Progenitor cell of endocrine pancreas (in vitro differentiated cells): ENCODE data around the gene DOCK1. TPM values are rescaled to one million over a fixed set of nuclear protein-coding genes. Genes with fewer than 3 reads are reported as not detected.

Experiments
- DNase-seq: peaks from one replicate; pipeline ENCODE4 v3.0.0; 2021; ENCODE audit warnings: low spot score; ENCODE audit not compliant: unreplicated experiment
- H3K27ac Mint-ChIP-seq: 2 replicates; pipeline ENCODE4 v1.8.0; 2021; ENCODE audit warnings: mild to moderate bottlenecking, moderate library complexity, mixed read lengths
- H3K27me3 Mint-ChIP-seq: 2 replicates; pipeline ENCODE4 v1.8.0; 2021; ENCODE audit warnings: mixed read lengths
- H3K36me3 Mint-ChIP-seq: 2 replicates; pipeline ENCODE4 v1.8.0; 2022; ENCODE audit warnings: mixed read lengths; ENCODE audit not compliant: insufficient read depth
- H3K4me1 Mint-ChIP-seq: 2 replicates; pipeline ENCODE4 v1.8.0; 2021; ENCODE audit warnings: low read depth, mixed read lengths
- H3K4me3 Mint-ChIP-seq: 2 replicates; pipeline ENCODE4 v1.8.0; 2021; ENCODE audit warnings: low read depth, mild to moderate bottlenecking, moderate library complexity, mixed read lengths
- H3K9me3 Mint-ChIP-seq: 2 replicates; pipeline ENCODE4 v1.8.0; 2021; ENCODE audit warnings: low read depth, mixed read lengths
- CTCF ChIP-seq: fragments of 200-600 bp; sonication (generic); IDR thresholded peaks from one replicate; pipeline ENCODE4 v1.5.0; 2021; ENCODE audit warnings: antibody characterized with exemption, mild to moderate bottlenecking; ENCODE audit not compliant: unreplicated experiment
- total RNA-seq: library from RNA; stranded (reverse); gene quantifications from 2 replicates; pipeline ENCODE4 v1.2.1, GENCODE V29; 2021

The DOCK1 gene
- total RNA-seq, 1 donor from 2014 or later, result 77.8 TPM

GRCh38 chr10:127283017-127283416 is 377.8 kb downstream of the DOCK1 start:
- H3K4me1 Mint-ChIP-seq, result peaks cover 1% of the 10 kb centered on the region
- H3K4me3 Mint-ChIP-seq, result no peak overlapping the region
- no peak for TF ChIP-seq CTCF
- no peak overlapping the region for H3K27ac Mint-ChIP-seq
- no peaks in the 10 kb centered on the region for H3K27me3 Mint-ChIP-seq
- peaks cover 17% of the 10 kb centered on the region for H3K36me3 Mint-ChIP-seq
- H3K9me3 Mint-ChIP-seq, result peaks cover 6% of the 10 kb centered on the region
- no peak for DNase-seq

DNA sequence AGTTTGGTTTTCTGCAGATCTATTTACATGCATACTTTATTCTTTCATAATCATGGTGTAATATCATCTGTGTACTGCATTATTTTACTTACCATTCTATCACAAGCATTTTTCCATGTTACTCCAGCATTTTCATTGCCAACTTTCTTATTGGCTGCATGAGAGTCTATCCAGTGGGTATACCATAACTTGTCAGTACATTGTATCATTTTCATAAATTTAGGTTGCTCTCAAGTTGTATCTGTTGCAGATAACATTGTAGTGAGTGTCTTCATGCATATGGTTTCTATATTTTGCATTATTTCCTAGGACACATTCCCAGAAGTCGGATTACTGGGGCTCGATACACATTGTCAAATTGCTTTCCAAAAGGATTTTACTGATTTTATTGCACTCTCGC is 378.3 kb downstream of the DOCK1 start:
- Mint-ChIP-seq H3K27me3 (no peaks in the 10 kb centered on the region), H3K4me3 (no peak overlapping the region), H3K9me3 (peaks cover 10% of the 10 kb centered on the region), H3K36me3 (peaks cover 20% of the 10 kb centered on the region), H3K27ac (no peak overlapping the region), H3K4me1 (no peaks in the 10 kb centered on the region)
- DNase-seq, result no peak
- TF ChIP-seq CTCF, result no peak

GRCh38 chr10:127290850-127291249 is 385.6 kb downstream of the DOCK1 start:
- Mint-ChIP-seq H3K36me3 (peaks cover 23% of the 10 kb centered on the region), H3K27me3 (no peaks in the 10 kb centered on the region), H3K9me3 (peaks cover 20% of the 10 kb centered on the region), H3K4me1 (peaks cover 2% of the 10 kb centered on the region), H3K27ac (no peak overlapping the region), H3K4me3 (no peak overlapping the region)
- TF ChIP-seq CTCF, result no peak
- DNase-seq, result no peak

GRCh38 chr10:127291329-127291728 is 386.1 kb downstream of the DOCK1 start:
- no peak overlapping the region for H3K4me3 Mint-ChIP-seq
- H3K27me3 Mint-ChIP-seq, result no peaks in the 10 kb centered on the region
- H3K9me3 Mint-ChIP-seq, result peaks cover 20% of the 10 kb centered on the region
- H3K36me3 Mint-ChIP-seq, result peaks cover 23% of the 10 kb centered on the region
- no peak for TF ChIP-seq CTCF
- no peak for DNase-seq
- peaks cover 2% of the 10 kb centered on the region for H3K4me1 Mint-ChIP-seq
- no peak overlapping the region for H3K27ac Mint-ChIP-seq

- TF ChIP-seq CTCF, result no peak
- Mint-ChIP-seq H3K27ac (peak overlapping the region; percentile 38), H3K9me3 (peaks cover 16% of the 10 kb centered on the region), H3K4me3 (no peak overlapping the region), H3K4me1 (peaks cover 2% of the 10 kb centered on the region), H3K36me3 (peaks cover 15% of the 10 kb centered on the region), H3K27me3 (no peaks in the 10 kb centered on the region)
- DNase-seq, result no peak
Observed at GRCh38 chr10:127292888-127293287, 387.7 kb downstream of the DOCK1 start.
